ENCODE results near the gene L2HGDH. TPM values are rescaled to one million over a fixed set of nuclear protein-coding genes. Genes with fewer than 3 reads are reported as not detected.

The L2HGDH gene
- total and polyA plus RNA-seq, 9 of the 15 experiments (the other 6 are each of a cell fraction or from before 2014, with no cell fraction given): 1.7 to 16.1 (median 10.5) TPM

DNA sequence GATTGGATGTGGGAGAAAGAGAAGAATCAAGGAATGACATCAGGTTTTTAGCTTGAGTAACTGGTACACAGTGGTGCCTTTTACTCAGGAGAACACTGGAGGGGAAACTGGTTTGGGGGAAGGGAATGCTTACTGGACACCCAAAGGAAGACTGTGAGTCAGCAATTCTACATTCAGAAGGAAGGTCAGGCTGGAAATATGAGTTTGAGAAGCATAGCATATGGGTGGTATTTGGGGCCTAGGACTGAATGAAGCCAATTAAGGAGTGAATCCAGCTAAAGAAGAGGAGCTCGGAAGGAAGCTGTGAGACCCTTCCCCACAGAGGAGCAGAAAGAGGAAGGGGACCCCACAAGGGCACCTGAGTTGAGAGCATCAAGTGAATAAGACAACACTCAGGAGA lies 35.5 kb upstream of the L2HGDH start:
- DNase-seq (ENCODE audit: extremely low read depth in 1 of 4, low spot score in 3 of 4) (peak; percentile 34 to 70 (median 50)), FAIRE-seq (no peak), ATAC-seq (peak; percentile 70)
- CTCF ChIA-PET (ENCODE audit: low intra/inter-chr PET ratio): no interaction called here
- H3K36me3 ChIP-seq (ENCODE audit: control insufficient read depth, insufficient read depth, low read length): no peaks in the 10 kb centered on the region
- no CpG with 5 or more reads among the region's 1 CpG for WGBS (ENCODE audit: insufficient coverage, low coverage, missing lambda C conversion rate)
- no peaks in the 10 kb centered on the region for H3K27me3 ChIP-seq (ENCODE audit: control insufficient read depth in 2 of 2, insufficient read depth in 2 of 2, low read length in 2 of 2)
- peaks cover 0 to 26% of the 10 kb centered on the region in 2 experiments; a peak in 3 of 5 replicates for H3K4me1 ChIP-seq (replicated peaks in 1 of 2; ENCODE audit: control insufficient read depth in 2 of 2, insufficient read depth in 2 of 2, low read length in 2 of 2)
- H2AFZ ChIP-seq (ENCODE audit: low read depth, low read length): peak overlapping the region; percentile 78
- no peaks in the 10 kb centered on the region for H4K20me1 ChIP-seq (replicated peaks; ENCODE audit: control insufficient read depth, insufficient read depth, low read length)
- H3K9me3 ChIP-seq (replicated peaks; ENCODE audit: control insufficient read depth, insufficient read depth, low read depth, low read length): no peaks in the 10 kb centered on the region
- POLR2A ChIA-PET: interaction anchor here (0.7 to 1.6 kb wide), 2 partner anchors 12 to 217 kb away, joined by 3 to 7 read pairs; no protein-coding TSS in a partner anchor
- H3K27ac ChIP-seq (ENCODE audit: extremely low read depth, low read depth, low read length): peak overlapping the region; percentile 75
- H3K4me3 ChIP-seq: no peak overlapping the region
- BruUV-seq (replicated peaks): no TSS peak
- peak overlapping the region; percentile 1 to 50; a peak in 3 of 4 replicates for H3K9ac ChIP-seq (ENCODE audit: insufficient read depth in 1 of 2, low read depth in 2 of 2, low read length in 2 of 2)
- H3K4me2 ChIP-seq (ENCODE audit: insufficient read depth, low read length): peak overlapping the region; percentile 51
- no peaks in the 10 kb centered on the region for H3K9me1 ChIP-seq (ENCODE audit: control insufficient read depth, insufficient read depth, low read length)
- intact Hi-C loops (cut with micrococcal nuclease): no loop called here
- no peaks in the 10 kb centered on the region for H3K79me2 ChIP-seq (ENCODE audit: control insufficient read depth, insufficient read depth, low read length)
- in situ Hi-C loops (cut with MboI): loop anchor here (25.0 kb wide), 1 partner anchor 440 kb away; no protein-coding TSS in a partner anchor
- TF ChIP-seq KDM4B (IDR thresholded peaks at IDR 0.05; ENCODE audit: borderline replicate concordance in 2 of 2, low read depth in 1 of 2) (no peak), TCF3 (CRISPR knock-in tag; IDR thresholded peaks at IDR 0.05) (no peak), LEF1 (IDR thresholded peaks at IDR 0.05) (0 out of 2 replicates have a peak, but pooled peaks have one; percentile 39), HIVEP1 (CRISPR knock-in tag; IDR thresholded peaks at IDR 0.05) (no peak), SNIP1 (IDR thresholded peaks at IDR 0.05; ENCODE audit: low read depth) (no peak), SREBF1 (IDR thresholded peaks at IDR 0.05; ENCODE audit: borderline replicate concordance, low read depth, low read length) (no peak), KLF1 (tag; IDR thresholded peaks at IDR 0.05) (no peak), E2F3 (CRISPR knock-in tag; IDR thresholded peaks at IDR 0.05) (no peak), ETV6 (IDR thresholded peaks at IDR 0.05; ENCODE audit: borderline replicate concordance in 1 of 2, low read depth in 2 of 2, low read length in 1 of 2) (no peak), ETV6 (CRISPR knock-in tag; IDR thresholded peaks at IDR 0.05; ENCODE audit: borderline replicate concordance) (no peak), PTRF (tag; IDR thresholded peaks at IDR 0.05) (no peak), XRCC3 (IDR thresholded peaks at IDR 0.05) (no peak), ZNF77 (CRISPR knock-in tag; IDR thresholded peaks at IDR 0.05) (no peak), BACH1 (tag; IDR thresholded peaks at IDR 0.05) (peak; percentile 85), ARID4B (CRISPR knock-in tag; IDR thresholded peaks at IDR 0.05) (no peak), ZNF253 (CRISPR knock-in tag; conservative IDR thresholded peaks at IDR 0.05) (no peak), ZBTB8A (IDR thresholded peaks at IDR 0.05; ENCODE audit: partially characterized antibody) (no peak)
- TF ChIP-seq, protein P1, sequence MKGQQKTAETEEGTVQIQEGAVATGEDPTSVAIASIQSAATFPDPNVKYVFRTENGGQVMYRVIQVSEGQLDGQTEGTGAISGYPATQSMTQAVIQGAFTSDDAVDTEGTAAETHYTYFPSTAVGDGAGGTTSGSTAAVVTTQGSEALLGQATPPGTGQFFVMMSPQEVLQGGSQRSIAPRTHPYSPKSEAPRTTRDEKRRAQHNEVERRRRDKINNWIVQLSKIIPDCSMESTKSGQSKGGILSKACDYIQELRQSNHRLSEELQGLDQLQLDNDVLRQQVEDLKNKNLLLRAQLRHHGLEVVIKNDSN (CRISPR knock-in tag; IDR thresholded peaks at IDR 0.05): no peak
- TF ChIP-seq, protein P2, sequence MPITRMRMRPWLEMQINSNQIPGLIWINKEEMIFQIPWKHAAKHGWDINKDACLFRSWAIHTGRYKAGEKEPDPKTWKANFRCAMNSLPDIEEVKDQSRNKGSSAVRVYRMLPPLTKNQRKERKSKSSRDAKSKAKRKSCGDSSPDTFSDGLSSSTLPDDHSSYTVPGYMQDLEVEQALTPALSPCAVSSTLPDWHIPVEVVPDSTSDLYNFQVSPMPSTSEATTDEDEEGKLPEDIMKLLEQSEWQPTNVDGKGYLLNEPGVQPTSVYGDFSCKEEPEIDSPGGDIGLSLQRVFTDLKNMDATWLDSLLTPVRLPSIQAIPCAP (CRISPR knock-in tag; IDR thresholded peaks at IDR 0.05; ENCODE audit: borderline replicate concordance): no peak
